Astrocyte (in vitro differentiated cells and primary cell): Measurements from ENCODE around the gene PLSCR1. TPM values are rescaled to one million over a fixed set of nuclear protein-coding genes. Genes with fewer than 3 reads are reported as not detected.

Source experiments
- DNase-seq: peaks from one replicate; pipeline ENCODE4 v3.0.0-alpha.2; 2010; ENCODE audit warnings: low read depth
- FAIRE-seq: peaks from 2 replicates; lab custom pipeline; 2011; peaks lifted over from hg19 to GRCh38; lab: Jason Lieb, UNC
- H2AFZ ChIP-seq: 2 replicates; pipeline ENCODE4 v1.6.0; 2012; ENCODE audit warnings: low read depth, low read length, inconsistent platforms
- H3K27ac ChIP-seq: 2 replicates; pipeline ENCODE4 v1.5.1; 2011; ENCODE audit warnings: low read depth, low read length, inconsistent platforms
- H3K27me3 ChIP-seq: 2 replicates; pipeline ENCODE4 v1.6.0; 2011; ENCODE audit warnings: low read length, inconsistent platforms; ENCODE audit not compliant: insufficient read depth
- H3K36me3 ChIP-seq: 2 replicates; pipeline ENCODE4 v1.5.1; 2011; ENCODE audit warnings: low read length, inconsistent platforms; ENCODE audit not compliant: insufficient read depth
- H3K4me1 ChIP-seq: 2 replicates; pipeline ENCODE4 v1.5.1; 2011; ENCODE audit warnings: low read length, inconsistent platforms; ENCODE audit not compliant: insufficient read depth
- H3K4me2 ChIP-seq: 2 replicates; pipeline ENCODE4 v1.6.0; 2012; ENCODE audit warnings: low read length, inconsistent platforms
- H3K4me3 ChIP-seq: 2 replicates; pipeline ENCODE4 v1.5.1; 2011; ENCODE audit warnings: low read depth, mild to moderate bottlenecking, low read length, inconsistent platforms; ENCODE audit not compliant: insufficient read depth
- H3K79me2 ChIP-seq: 2 replicates; pipeline ENCODE4 v1.6.0; 2012; ENCODE audit warnings: mild to moderate bottlenecking, low read length, inconsistent platforms; ENCODE audit not compliant: insufficient read depth
- H3K9ac ChIP-seq: 2 replicates; pipeline ENCODE4 v1.6.0; 2012; ENCODE audit warnings: mild to moderate bottlenecking, low read length, inconsistent platforms
- H3K9me3 ChIP-seq: 2 replicates; pipeline ENCODE4 v1.5.1; 2012; ENCODE audit warnings: low read depth, mild to moderate bottlenecking, low read length, inconsistent platforms; ENCODE audit not compliant: insufficient read depth
- H4K20me1 ChIP-seq: 2 replicates; pipeline ENCODE4 v1.6.0; 2012; ENCODE audit warnings: low read length, inconsistent platforms; ENCODE audit not compliant: insufficient read depth
- H3K27ac Mint-ChIP-seq: one replicate; pipeline ENCODE4 v1.8.0; 2021; ENCODE audit warnings: mild to moderate bottlenecking, mixed read lengths; ENCODE audit not compliant: unreplicated experiment
- H3K27me3 Mint-ChIP-seq: one replicate; pipeline ENCODE4 v1.8.0; 2021; ENCODE audit warnings: low read depth, mixed read lengths; ENCODE audit not compliant: unreplicated experiment
- H3K36me3 Mint-ChIP-seq: one replicate; pipeline ENCODE4 v1.8.0; 2021; ENCODE audit warnings: low read depth, mixed read lengths; ENCODE audit not compliant: unreplicated experiment
- H3K4me1 Mint-ChIP-seq: one replicate; pipeline ENCODE4 v1.8.0; 2021; ENCODE audit warnings: low read depth, mixed read lengths; ENCODE audit not compliant: unreplicated experiment
- H3K4me3 Mint-ChIP-seq: one replicate; pipeline ENCODE4 v1.8.0; 2021; ENCODE audit warnings: mild to moderate bottlenecking, moderate library complexity, mixed read lengths; ENCODE audit not compliant: unreplicated experiment
- H3K9me3 Mint-ChIP-seq: one replicate; pipeline ENCODE4 v1.8.0; 2021; ENCODE audit warnings: mild to moderate bottlenecking, mixed read lengths; ENCODE audit not compliant: unreplicated experiment
- EZH2 ChIP-seq: IDR thresholded peaks from 2 replicates; pipeline ENCODE4 v1.6.1; 2012; ENCODE audit warnings: mild to moderate bottlenecking, low read length, inconsistent platforms; ENCODE audit not compliant: insufficient read depth
- total RNA-seq: library from RNA; stranded (reverse); gene quantifications from 2 replicates; pipeline ENCODE4 v1.2.1, GENCODE V29; 2021
- TF ChIP-seq, protein P1 (sequence below): IDR thresholded peaks from 2 replicates; pipeline ENCODE4 v1.5.1; 2011; ENCODE audit warnings: low read depth, mild to moderate bottlenecking, inconsistent platforms, low read length, moderate library complexity; ENCODE audit not compliant: insufficient read depth

Gene PLSCR1
- total RNA-seq, 1 donor from 2014 or later, result 178 TPM

DNA sequence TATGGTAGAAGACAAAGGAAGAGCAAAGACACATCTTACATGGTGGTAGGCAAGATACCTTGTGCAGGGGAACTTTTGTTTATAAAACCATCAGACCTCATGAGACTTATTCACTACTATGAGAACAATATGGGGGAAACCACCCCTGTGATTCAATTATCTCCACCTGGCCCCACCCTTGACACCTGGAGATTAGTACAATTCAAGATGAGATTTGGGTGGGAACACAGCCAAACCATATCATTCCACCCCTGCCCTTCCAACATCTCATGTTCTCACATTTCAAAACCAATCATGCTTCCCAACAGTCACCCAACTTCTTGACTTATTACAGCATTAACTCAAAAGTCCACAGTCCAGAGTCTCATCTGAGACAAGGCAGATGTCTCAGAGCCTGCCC, 21.7 kb upstream of the PLSCR1 start:
- H3K9me3 Mint-ChIP-seq, result no peaks in the 10 kb centered on the region
- H3K4me1 Mint-ChIP-seq, result no peaks in the 10 kb centered on the region
- Histone ChIP-seq H4K20me1 (no peaks in the 10 kb centered on the region), H3K9ac (no peak overlapping the region), H3K4me2 (no peak overlapping the region), H3K4me3 (no peak overlapping the region), H3K4me1 (no peaks in the 10 kb centered on the region), H3K9me3 (no peaks in the 10 kb centered on the region), H2AFZ (no peak overlapping the region), H3K79me2 (no peaks in the 10 kb centered on the region), H3K27ac (no peak overlapping the region), H3K36me3 (no peaks in the 10 kb centered on the region), H3K27me3 (no peaks in the 10 kb centered on the region)
- no peaks in the 10 kb centered on the region for H3K36me3 Mint-ChIP-seq
- H3K27ac Mint-ChIP-seq, result no peak overlapping the region
- TF ChIP-seq EZH2, result no peak
- TF ChIP-seq, protein P1, sequence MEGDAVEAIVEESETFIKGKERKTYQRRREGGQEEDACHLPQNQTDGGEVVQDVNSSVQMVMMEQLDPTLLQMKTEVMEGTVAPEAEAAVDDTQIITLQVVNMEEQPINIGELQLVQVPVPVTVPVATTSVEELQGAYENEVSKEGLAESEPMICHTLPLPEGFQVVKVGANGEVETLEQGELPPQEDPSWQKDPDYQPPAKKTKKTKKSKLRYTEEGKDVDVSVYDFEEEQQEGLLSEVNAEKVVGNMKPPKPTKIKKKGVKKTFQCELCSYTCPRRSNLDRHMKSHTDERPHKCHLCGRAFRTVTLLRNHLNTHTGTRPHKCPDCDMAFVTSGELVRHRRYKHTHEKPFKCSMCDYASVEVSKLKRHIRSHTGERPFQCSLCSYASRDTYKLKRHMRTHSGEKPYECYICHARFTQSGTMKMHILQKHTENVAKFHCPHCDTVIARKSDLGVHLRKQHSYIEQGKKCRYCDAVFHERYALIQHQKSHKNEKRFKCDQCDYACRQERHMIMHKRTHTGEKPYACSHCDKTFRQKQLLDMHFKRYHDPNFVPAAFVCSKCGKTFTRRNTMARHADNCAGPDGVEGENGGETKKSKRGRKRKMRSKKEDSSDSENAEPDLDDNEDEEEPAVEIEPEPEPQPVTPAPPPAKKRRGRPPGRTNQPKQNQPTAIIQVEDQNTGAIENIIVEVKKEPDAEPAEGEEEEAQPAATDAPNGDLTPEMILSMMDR, result no peak
- FAIRE-seq (no peak), DNase-seq (no peak)
- H3K27me3 Mint-ChIP-seq, result no peaks in the 10 kb centered on the region
- H3K4me3 Mint-ChIP-seq, result no peak overlapping the region

DNA sequence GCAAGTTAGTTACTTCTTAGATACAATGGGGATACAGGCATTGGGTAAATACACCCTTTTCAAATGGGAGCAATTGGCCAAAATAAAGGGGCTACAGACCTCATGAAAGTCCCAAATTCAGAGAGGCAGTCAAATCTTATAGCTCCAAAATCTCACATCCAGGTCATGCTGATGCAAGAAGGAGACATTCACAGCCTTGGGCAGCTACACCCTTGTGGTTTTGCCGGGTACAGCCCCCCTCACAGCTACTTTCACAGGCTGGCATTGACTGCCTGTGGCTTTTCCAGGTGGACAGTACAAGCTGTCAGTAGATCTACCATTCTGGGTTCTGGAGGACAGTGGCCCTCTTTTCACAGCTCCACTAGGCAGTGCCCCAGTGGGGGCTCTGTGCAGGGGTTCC, 17.5 kb upstream of the PLSCR1 start:
- TF ChIP-seq, protein P1, result no peak
- TF ChIP-seq EZH2, result no peak
- Histone ChIP-seq H3K79me2 (no peaks in the 10 kb centered on the region), H3K36me3 (no peaks in the 10 kb centered on the region), H3K4me3 (no peak overlapping the region), H3K27ac (no peak overlapping the region), H4K20me1 (no peaks in the 10 kb centered on the region), H3K9me3 (no peaks in the 10 kb centered on the region), H2AFZ (no peak overlapping the region), H3K27me3 (no peaks in the 10 kb centered on the region), H3K4me2 (no peak overlapping the region), H3K4me1 (no peaks in the 10 kb centered on the region), H3K9ac (no peak overlapping the region)
- H3K27me3 Mint-ChIP-seq, result no peaks in the 10 kb centered on the region
- DNase-seq (no peak), FAIRE-seq (no peak)
- no peaks in the 10 kb centered on the region for H3K4me1 Mint-ChIP-seq
- no peaks in the 10 kb centered on the region for H3K36me3 Mint-ChIP-seq
- no peak overlapping the region for H3K27ac Mint-ChIP-seq
- H3K4me3 Mint-ChIP-seq, result no peak overlapping the region
- H3K9me3 Mint-ChIP-seq, result peaks cover 5% of the 10 kb centered on the region

DNA sequence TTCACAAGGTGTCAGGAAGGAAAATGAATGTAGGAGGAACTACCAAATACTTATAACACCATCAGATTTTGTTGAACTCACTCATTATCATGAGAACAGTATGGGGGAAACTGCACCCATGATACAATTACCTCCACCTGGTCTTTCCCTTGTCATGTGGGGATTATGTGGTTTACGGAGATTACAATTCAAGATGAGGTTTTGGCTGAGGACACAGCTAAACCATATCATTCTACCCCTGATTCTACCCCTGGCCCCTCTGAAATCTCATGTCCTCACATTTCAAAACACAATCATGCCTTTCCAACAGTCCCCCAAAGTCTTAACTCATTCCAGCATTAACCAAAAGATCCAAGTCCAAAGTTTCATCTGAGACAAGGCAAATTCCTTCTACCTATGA, 17.1 kb upstream of the PLSCR1 start:
- Histone ChIP-seq H3K36me3 (no peaks in the 10 kb centered on the region), H3K79me2 (no peaks in the 10 kb centered on the region)
- no peak overlapping the region for H3K27ac Mint-ChIP-seq

More for the DNA sequence above, 17.1 kb upstream of the PLSCR1 start:
- Mint-ChIP-seq H3K4me3 (no peak overlapping the region), H3K27me3 (no peaks in the 10 kb centered on the region), H3K36me3 (no peaks in the 10 kb centered on the region), H3K9me3 (peaks cover 5% of the 10 kb centered on the region), H3K4me1 (no peaks in the 10 kb centered on the region)
- TF ChIP-seq, protein P1, result no peak
- TF ChIP-seq EZH2, result no peak
- Histone ChIP-seq H4K20me1 (no peaks in the 10 kb centered on the region), H3K4me1 (no peaks in the 10 kb centered on the region), H2AFZ (no peak overlapping the region), H3K9ac (no peak overlapping the region), H3K9me3 (no peaks in the 10 kb centered on the region), H3K4me3 (no peak overlapping the region), H3K27ac (no peak overlapping the region), H3K27me3 (no peaks in the 10 kb centered on the region), H3K4me2 (no peak overlapping the region)
- DNase-seq, result no peak
- no peak for FAIRE-seq
